NCI-H2029 treated with DMSO at 0.1 percent for 48 hours (cell line): ENCODE measurements around the gene ZBTB7C.

ENCODE experiments used
- DNase-seq: peaks from one replicate; lab custom pipeline; 2025; lab: John Stamatoyannopoulos, UW

ZBTB7C gene

DNA sequence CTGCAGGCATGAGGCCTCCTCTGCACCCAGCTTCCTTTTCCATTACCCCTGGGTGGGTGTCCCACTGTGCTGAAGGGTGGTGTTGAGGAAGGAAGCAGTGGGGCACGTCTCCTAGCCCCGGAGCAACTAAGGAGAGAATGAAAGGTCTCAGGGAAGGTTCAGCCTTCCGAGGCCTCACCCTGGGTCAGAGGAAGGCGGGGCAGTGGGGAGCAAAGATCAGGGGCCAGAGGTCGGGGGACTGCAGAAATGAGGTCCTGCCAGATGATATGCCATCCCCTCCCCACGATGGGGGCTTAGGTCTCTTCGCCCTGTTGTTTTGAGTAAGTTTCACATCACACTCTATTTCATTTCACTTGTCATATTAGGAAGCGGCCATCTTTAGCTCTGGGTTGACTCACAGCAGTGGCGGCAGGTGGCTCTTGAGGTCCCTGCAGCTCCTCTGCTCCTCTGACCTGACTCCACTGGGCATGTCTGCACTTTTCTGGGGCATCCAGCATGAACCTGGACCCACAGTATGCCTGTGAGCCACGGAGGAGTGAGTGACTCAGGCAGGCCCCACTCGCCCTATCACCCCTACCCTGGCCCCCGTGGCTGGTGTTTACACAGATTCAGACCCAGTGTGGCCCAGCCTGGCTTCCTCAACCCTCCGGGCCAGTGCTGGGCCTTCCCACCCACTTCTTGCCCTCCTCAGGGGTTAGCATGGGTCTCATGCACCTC is 325.0 kb downstream of the ZBTB7C start:
- DNase-seq = no peak

DNA sequence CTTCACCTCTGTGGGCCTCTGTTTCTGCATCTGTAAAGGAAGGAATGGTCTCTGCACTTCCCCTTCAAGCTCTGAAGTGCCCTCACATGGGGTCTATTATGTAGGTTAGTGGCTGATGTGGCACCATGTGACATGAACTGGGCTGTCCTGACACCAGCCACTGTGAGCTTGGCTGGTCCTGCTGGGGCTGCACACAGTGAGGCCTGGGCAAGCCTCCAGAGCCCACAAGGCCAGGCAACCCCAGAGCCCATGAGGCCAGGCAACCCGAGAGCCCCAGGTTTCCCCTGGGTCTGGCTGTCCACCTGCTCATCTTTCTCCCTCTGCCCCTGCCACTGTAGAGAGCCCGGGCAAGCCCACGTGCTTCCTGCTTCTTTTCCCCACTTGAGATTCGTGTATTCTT is 328.6 kb downstream of the ZBTB7C start:
- DNase-seq = no peak

DNA sequence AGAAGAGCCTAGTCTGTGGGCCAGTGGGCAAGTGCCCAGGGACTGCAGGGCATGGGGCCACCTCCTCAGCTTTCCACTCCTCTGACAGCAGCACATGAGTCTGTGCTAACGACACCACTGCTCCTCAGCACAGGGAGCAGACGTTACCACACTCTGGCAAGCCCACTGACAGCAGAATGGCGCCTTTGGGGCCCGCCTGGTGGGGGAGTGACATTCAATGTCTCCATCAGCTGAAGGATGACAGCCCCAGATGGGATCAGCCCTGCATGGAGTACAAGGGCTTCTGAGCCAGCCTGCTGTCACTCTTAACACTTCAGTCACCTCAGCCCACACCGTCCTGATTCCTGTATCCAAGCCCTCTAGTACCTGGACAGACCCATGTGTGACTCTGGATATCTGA is 329.3 kb downstream of the ZBTB7C start:
- no peak for DNase-seq

DNA sequence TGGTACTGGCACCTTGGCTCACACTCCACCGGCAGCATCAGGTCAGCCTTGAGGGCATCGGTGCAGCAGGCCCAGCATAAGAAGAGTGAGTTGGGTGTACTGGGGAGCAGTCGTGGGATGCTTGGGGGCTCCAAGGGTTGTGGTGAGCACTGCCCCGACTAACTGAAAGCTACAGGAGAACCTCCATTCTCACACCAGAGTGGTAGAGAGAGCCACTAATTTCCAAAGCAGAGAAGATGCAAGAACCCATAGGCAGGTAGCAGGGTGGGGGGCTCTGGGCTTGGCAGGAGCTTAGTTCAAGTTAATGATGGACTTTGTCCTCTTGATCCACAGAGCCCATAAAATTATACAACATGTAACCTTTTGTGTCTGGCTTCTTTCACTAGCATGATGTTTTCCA is 330.7 kb downstream of the ZBTB7C start:
- no peak for DNase-seq

DNA sequence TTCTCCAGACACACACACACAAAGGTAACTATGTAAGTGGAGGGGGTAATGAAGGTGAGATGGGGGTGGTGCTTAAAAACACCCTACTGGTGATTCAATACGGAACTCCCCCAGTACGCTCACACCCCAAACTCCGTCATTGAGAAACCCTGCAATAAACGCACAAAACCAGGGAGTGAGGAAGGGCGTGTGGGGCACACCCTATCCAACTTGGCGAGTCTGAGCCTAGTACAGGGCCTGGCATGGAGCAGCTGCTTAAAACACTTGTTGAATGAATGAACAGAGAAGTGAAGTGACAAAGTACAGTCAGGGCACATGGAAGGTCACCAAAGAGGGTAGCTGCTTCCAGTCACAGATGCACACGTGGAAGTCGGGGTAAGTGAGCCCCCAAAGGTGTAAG is 331.9 kb downstream of the ZBTB7C start:
- DNase-seq = no peak

DNA sequence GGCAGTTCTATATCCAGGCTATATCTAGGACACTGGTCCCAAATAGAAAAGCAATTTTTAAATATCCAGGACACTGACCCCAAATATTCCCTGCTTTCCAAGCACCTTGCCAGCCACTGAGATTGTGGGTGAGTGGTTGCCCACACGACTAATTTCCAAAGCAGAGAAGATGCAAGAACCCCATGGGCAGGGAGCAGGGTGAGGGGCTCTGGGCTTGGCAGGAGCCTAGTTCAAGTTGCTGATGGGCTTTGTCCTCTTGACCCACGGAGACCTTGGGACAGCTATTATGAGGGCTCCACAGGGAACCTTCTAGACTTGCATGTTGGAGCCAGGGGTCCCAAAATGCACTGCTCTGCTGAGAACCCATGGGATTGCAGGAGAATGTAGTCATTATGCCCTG is 332.7 kb downstream of the ZBTB7C start:
- DNase-seq = no peak

DNA sequence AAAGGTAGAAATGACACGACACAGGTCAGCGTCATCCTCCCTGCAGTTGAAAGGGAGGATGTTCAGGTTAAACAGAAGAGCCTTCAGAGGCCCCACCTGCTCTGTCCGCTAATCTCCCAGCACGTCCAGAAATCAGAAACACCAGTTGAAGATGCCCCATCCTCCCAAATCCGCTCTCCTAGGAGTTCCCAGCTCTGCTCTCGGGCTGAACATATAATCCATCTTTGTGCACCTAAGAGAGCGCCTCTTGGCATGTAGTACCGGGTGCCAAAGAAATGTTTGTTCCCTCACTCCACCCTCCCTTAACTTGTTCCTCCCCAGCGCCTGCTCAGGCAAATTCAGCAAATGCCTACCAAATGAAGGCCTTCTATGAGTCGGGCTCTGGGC is 333.5 kb downstream of the ZBTB7C start:
- DNase-seq = no peak

DNA sequence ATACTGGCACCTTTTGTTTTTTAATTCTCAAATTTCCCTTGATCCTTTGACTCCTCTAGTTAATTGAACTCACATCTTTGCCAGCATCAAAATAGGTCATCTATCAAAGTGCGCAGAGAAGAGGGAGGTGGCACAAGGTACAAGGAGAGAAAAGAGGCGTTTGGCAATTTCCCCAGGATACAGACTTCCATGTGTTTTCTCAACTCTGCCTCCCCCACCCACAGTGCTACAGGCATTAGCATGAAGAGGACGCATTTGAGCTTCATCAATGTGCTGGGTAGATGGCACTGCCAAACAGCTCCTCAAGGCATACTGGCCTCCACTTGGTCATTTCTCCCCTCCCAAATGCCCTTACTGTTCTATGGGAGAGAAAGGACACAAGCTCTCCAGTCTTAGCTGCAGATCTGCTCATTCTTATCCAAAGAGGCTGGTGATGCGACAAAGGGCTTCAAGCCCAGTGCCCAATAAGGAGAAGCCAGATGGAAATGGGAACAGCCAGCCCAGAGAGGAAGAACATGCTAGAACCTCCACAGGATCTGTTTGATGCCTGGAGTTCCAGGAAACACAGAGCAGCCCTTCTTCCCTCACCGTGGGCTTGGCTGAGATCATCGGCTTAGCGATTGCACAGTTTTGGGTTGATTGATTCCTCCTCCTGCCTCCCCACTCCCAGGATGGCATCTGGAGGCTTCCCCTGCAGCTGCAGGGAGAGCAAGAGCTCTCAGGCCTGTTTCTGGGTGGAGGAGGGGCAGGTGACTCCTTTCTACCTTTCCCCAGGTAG is 334.1 kb downstream of the ZBTB7C start:
- DNase-seq = no peak

DNA sequence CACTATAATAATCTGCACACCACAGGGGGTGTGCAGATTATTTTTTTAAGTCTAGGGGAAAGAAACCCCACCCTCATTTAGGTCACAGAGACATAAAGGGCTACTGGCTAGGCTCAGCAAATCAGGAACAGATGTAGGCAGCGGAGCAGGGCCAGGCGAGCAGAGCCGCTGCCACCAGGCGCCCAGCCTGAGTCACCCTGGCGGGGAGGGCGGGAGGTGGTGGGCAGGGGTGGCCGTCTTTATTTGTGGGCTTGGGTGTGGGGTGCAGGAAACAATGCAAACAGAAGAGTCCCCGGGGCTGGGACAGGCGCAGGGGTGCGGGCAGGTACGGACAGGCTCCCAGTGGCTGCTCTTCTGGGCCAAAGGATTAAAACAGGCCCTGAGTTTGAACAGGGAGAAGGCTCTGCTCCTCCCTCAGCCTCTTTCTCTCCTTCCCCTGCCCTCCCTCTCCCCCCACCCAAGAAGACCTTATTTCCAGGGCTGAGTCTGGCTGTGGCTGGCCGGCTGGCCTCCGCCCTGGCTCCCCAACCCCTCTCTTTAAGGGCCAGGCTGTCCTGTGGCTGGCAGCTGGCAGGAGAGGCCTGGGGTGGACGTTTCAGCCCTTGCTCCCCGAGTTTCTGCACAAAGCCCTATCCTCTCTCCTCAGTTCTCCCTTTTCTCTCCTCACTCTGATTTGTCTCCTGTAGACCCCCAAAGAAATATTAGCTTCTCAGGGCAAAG is 335.8 kb downstream of the ZBTB7C start:
- no peak for DNase-seq

DNA sequence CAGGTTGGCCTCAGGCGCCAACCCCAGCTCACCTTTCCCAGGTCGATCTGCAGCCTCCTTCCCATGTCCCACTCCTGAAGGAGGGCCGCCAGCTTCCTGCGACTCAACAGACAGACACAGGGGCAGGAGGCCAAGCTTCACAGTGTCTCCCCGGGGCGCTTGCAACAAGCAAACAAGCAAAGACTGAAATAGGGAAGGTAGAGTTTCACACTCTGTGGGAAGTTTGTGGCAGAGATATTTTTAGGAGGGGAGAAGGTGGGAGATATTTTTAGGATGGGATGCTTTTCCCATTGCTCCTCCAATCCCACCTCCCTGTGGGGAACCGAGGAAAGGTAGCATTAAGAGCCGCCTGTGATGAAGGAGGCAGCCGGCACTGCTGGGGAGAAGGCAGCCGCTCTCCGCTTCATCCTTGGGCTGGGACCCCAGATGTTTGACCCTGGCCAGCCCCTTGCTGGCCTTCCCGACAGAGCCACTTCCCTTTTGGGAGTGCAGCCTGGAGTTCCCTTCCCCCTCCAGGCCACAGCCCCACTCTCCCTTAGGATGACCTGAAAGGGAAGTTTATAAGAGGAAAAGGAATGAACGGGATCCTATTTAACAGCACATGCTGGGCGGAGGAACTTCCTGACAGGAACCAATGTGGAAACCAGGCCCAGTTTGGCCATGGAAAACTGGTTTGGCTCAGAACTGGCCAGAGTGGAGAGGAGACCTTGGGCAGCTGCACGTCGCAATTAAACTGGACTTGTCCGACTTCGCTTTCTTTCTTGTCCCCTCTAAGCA is 336.6 kb downstream of the ZBTB7C start:
- DNase-seq = no peak

DNA sequence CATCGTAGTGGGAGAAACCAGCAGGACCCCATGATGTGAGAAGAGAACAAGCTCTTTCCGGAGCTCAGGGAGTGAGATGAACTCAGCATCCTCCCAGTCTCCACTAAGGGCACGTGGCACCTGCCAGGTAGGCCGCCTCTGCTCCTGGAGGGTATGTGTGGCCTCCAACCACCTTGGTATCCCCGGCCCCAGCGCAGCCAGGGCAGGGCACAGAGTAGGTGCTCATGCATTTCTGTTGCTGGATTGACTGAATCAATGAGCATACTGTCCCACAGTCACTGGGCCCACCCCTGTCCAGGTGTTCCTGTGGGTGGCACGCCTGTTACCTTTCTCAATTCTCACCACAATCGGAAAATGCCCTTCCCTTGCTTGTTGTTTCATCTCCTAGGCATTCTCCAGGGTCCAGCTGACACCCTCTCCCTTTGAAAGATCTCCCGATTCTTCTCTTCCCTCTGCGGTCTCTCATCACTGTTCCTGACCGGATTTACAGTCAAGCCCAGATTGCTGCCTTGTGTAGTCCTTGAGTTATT is 340.2 kb downstream of the ZBTB7C start:
- DNase-seq = no peak

DNA sequence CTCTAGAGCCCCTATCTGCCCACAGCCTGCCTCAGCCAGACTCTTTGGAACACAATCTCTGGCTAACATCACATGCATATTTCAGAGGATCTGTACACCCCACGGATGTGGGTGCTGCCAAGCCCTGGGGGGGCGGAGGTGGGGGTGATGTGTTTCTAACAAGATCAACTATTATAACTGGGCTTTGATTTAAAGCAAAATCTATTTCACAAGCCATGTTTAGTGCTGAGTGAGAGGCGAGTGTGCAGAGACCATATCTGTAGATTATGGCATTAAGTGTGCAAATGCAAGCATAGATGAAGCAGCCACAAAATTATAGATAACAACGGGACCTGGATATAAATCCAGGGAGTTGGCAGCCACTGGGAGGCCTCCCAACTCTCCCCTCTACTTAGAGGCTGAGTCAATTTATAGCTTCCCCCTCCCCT is 342.9 kb downstream of the ZBTB7C start:
- no peak for DNase-seq

DNA sequence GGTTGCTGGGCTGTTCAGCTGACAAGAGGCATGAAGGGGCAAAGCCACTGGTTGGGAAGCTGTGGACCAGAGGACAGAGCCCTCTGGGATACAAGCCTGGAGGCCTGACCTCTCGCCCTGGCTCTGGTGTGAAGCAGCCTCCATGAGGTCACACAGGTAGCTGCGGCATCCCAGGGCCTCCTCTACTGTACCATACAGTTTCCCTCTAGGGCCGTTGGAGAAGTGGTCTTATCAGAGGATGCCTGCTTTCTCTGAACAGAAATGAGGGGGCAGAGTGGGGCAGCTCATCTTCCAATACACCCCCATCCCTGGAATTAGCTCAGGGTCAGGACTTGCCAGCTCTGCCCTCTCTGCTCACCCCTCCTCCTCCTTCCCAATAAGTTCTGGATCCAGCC is 343.6 kb downstream of the ZBTB7C start:
- no peak for DNase-seq

DNA sequence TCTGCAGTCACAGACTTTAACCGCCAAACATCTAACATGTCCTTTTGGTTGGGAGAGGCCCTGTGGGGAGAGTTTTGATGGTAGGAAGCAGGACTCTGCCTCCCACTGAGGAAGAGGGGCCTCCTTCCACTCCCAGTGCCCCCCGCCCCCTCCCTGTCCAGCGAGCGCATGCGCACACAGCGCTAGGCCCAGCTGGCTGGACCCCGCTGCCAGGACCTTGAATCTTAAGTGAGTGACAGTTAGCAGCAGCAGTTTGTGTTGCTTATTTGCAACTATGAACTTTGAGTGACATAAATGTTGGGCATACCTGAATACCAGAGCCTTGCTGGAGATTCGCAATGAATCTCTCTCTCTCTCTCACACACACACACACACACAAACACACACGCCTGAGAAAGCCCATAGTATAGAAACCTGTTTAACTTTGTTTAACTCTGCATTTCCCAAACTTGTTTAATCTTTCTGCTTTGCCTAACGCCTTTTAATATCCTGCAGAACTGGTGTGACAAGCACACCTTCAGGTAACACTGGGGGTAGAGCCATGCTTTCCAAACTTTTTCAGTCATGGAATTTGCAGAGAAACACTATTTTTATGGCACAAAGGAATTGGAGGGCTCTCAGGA is 344.1 kb downstream of the ZBTB7C start:
- DNase-seq = no peak

DNA sequence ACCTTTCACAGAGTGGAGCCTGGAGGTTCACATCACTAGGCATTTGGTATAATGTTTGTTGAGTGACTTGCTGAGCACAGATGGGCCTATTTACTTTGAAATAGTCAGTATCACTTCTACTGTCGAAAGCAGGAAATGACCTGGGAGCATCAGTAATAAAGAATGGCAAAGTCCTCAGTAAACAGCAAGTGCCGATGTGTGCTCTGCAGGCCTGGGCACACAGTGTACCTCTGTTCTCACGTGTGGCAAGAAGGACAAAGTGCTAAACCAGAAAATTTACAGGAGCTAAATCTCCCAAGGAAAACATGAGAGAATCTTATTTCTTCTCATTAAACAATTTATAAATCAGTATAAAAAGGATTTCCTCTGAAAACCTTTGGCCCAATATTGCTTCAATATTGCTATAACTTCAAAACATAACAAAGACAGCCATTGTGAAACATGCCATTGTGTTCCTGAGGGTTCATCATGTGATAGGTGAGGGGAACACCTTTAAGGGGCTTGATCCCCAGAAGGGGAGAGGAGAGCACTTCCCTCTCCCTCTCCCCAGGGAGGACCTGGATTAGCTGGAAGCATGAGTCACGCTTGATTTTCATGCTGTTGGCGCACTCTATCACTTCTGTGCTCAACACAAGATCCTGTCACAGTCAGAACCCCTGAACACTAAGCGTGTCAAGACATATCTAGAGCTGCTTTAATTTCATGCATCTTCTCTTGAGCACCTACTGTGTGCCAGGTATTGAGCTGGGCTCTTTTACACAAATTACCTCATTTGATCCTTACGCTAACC is 347.2 kb downstream of the ZBTB7C start:
- no peak for DNase-seq

DNA sequence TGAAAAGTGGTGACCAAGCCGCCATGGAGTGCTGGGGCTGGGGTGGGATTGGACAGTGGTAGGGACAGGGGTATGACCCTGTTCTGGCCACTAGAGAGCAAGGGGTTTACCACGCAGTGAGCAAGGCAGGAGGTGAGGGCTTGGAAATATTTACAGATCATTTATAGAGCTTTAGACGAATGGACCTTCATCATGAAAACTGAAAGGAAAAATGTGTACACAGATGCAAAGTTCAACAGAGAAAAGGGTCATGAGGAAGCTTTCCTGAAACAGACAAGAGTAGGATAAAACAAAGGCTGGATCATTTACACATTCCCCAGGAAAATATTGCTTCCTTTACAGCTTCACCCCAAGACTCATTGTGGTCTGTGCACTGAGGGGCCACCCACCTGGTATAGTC is 348.2 kb downstream of the ZBTB7C start:
- no peak for DNase-seq

DNA sequence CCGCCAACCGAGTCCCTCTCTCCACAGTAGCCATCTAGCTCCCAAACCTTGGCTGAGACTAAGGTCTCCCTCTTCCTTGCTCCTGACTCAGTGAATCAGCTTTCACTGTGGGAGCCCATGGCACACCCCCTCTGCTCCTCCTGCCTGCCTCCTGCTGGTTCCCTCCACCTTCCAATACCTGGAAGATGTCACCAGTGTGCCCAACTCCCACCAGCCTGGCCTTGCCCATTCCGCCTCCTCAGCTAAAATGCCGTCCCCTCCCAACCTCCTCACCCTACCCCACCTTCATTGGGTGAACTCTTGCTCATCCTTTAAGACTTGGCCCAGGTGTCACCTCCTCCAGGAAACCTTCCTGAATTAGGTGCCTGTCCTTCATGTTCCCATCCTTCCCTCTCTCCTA is 348.8 kb downstream of the ZBTB7C start:
- DNase-seq = no peak

DNA sequence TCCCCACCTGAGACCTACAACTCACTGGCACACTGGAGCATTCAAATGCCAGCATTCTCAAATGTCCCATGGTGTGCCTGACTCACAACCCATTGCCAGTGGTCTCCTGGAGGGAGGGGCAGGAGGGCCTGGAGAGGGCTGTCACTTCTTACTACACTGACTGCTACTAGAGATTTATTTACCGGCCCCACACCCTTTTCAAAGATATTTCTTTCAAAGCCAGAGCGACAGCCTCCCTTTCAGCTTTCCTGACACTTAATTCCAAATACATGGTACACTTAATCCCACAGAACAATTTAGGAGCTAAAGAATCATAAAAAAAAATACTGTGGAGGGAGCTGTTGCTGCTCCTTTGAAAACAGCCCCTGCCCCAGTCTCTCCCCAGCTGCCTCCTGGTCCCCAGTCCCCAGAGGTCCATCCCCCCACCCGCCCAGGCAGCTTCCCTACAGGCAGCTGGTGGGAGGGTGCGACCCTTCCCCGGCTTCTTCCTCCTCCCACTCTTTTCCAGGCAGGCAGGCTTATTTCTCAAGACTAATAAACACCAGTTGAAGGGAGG is 349.6 kb downstream of the ZBTB7C start:
- DNase-seq = no peak

DNA sequence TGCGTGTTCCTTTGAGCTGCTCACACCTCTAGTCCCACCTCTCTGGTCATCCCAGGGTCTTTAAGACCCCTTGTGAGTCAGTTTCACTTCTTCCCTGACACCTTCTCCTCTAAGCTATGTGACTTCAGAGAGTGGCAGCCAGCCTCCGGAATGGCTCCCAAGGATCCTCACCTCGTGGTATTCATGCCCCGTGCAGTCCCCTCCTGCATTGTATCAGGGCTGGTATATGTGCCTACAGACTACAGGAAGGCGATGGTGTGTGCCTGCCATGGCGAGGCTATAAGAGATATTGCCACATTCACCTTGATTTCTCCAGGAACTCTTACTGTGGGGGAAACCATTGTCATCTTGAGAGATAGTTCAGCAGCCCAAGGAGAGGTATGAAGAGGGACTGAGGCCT is 350.7 kb downstream of the ZBTB7C start:
- no peak for DNase-seq

DNA sequence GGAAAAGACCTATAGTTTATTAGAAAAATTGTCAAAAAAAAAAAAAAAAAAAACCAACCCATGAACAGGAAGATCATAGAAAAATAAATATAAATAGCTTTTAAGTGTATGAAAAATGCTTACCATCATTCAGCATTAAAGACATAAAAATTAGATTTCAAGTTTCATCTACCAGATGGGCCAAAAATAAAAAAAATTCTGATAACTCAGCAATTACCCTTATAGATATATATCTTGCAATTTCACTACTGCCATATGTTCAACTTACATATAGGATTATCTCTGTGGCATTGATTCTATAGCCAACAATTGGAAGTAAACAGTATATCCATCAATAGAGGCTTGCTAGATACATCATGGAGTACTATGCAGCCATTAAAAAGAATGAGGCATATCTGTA is 352.2 kb downstream of the ZBTB7C start:
- DNase-seq = no peak
